ENCODE measurements around the gene AGR2.

- TF ChIP-seq, protein P1, sequence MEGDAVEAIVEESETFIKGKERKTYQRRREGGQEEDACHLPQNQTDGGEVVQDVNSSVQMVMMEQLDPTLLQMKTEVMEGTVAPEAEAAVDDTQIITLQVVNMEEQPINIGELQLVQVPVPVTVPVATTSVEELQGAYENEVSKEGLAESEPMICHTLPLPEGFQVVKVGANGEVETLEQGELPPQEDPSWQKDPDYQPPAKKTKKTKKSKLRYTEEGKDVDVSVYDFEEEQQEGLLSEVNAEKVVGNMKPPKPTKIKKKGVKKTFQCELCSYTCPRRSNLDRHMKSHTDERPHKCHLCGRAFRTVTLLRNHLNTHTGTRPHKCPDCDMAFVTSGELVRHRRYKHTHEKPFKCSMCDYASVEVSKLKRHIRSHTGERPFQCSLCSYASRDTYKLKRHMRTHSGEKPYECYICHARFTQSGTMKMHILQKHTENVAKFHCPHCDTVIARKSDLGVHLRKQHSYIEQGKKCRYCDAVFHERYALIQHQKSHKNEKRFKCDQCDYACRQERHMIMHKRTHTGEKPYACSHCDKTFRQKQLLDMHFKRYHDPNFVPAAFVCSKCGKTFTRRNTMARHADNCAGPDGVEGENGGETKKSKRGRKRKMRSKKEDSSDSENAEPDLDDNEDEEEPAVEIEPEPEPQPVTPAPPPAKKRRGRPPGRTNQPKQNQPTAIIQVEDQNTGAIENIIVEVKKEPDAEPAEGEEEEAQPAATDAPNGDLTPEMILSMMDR (IDR thresholded peaks at IDR 0.05) = no peak
- TF ChIP-seq POLR2A (IDR thresholded peaks at IDR 0.05) = no peak
Observed at GRCh38 chr7:16742547-16742946, 62.3 kb downstream of the AGR2 start.

Data from uterus (tissue), 2 donors.